ENCODE results near the gene POU6F2.
"Not testable (repeated sequence)": the region's sequence is repeated elsewhere in the genome, so short reads cannot be mapped to it uniquely, and the experiment has no call there.

Gene POU6F2

GRCh38 chr7:38992203-38992602 lies 14.5 kb downstream of the POU6F2 start:
- DNase-seq = no peak

GRCh38 chr7:39001595-39001994 lies 23.9 kb downstream of the POU6F2 start:
- no peak for DNase-seq

- no peak for DNase-seq
Measured at GRCh38 chr7:39002755-39003154, 25.0 kb downstream of the POU6F2 start.

- no peak for DNase-seq
Measured at GRCh38 chr7:39005036-39005435, 27.3 kb downstream of the POU6F2 start.

- DNase-seq = no peak
Measured at GRCh38 chr7:39005461-39005860, 27.8 kb downstream of the POU6F2 start.

GRCh38 chr7:39013049-39013939 lies 35.6 kb downstream of the POU6F2 start:
- not testable (repeated sequence) for DNase-seq

GRCh38 chr7:39016609-39017008 lies 38.9 kb downstream of the POU6F2 start:
- no peak for DNase-seq

GRCh38 chr7:39017369-39017915 lies 39.7 kb downstream of the POU6F2 start:
- DNase-seq = no peak

GRCh38 chr7:39022796-39023195 lies 45.1 kb downstream of the POU6F2 start:
- DNase-seq = no peak

- DNase-seq = no peak
Measured at GRCh38 chr7:39027491-39027890, 49.8 kb downstream of the POU6F2 start.

GRCh38 chr7:39033885-39034624 lies 56.3 kb downstream of the POU6F2 start:
- DNase-seq = no peak

- no peak for DNase-seq
Measured at GRCh38 chr7:39035156-39035555, 57.4 kb downstream of the POU6F2 start.

- no peak for DNase-seq
Measured at GRCh38 chr7:39035903-39036302, 58.2 kb downstream of the POU6F2 start.

GRCh38 chr7:39042670-39043069 lies 65.0 kb downstream of the POU6F2 start:
- DNase-seq = peak; percentile 46

GRCh38 chr7:39043531-39043930 lies 65.8 kb downstream of the POU6F2 start:
- no peak for DNase-seq

GRCh38 chr7:39044489-39044888 lies 66.8 kb downstream of the POU6F2 start:
- no peak for DNase-seq

- no peak for DNase-seq
Measured at GRCh38 chr7:39045231-39045630, 67.5 kb downstream of the POU6F2 start.

- DNase-seq = no peak
Measured at GRCh38 chr7:39051279-39051678, 73.6 kb downstream of the POU6F2 start.

- DNase-seq = no peak
Measured at GRCh38 chr7:39051707-39052106, 74.0 kb downstream of the POU6F2 start.

GRCh38 chr7:39054731-39055130 lies 77.0 kb downstream of the POU6F2 start:
- DNase-seq = no peak

- DNase-seq = no peak
Measured at GRCh38 chr7:39056153-39056552, 78.4 kb downstream of the POU6F2 start.

GRCh38 chr7:39062811-39063210 lies 85.1 kb downstream of the POU6F2 start:
- no peak for DNase-seq

- no peak for DNase-seq
Measured at GRCh38 chr7:39069031-39069430, 91.3 kb downstream of the POU6F2 start.

All from NCI-H1105 (cell line).